ENCODE measurements around the gene CEP85L. TPM values are rescaled to one million over a fixed set of nuclear protein-coding genes. Genes with fewer than 3 reads are reported as not detected.

The CEP85L gene
- polyA plus RNA-seq, 1 of the 3 experiments (the other 2 are of a cell fraction), result 1.1 TPM

DNA sequence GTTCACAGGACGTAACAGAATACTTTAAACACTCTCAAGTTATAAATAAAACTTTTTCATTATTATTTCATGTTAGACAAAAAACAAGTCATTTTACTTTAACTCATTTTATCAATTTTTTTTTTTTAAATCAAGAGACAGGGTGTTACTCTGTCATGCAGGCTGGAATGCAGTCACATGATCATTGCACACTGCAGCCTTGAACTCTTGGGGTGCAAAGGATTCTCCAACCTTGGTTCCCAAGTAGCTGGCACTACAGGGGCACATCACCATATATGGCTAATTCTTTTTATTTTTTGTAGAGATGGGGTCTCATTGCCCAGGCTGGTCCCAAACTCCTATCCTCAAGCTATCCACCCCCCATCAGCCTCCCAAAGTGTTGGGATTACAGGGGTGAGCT is 89.1 kb downstream of the CEP85L start:
- no peak for TF ChIP-seq RAD21 (IDR thresholded peaks at IDR 0.05; ENCODE audit: low read length)
- no peak for TF ChIP-seq GABPA (IDR thresholded peaks at IDR 0.05; ENCODE audit: low read depth)
- TF ChIP-seq ZBTB33 (IDR thresholded peaks at IDR 0.05; ENCODE audit: borderline replicate concordance, low read depth), result no peak
- no peak for TF ChIP-seq FOXJ3 (CRISPR knock-in tag; IDR thresholded peaks at IDR 0.05)
- TF ChIP-seq TAF1 (IDR thresholded peaks at IDR 0.05; ENCODE audit: borderline replicate concordance, low read depth, low read length), result no peak
- no peaks in the 10 kb centered on the region for H4K20me1 ChIP-seq (ENCODE audit: insufficient read depth)
- H2AFZ ChIP-seq (ENCODE audit: low read depth), result no peak overlapping the region
- H3K9ac ChIP-seq, result no peak overlapping the region
- CTCF ChIA-PET, result interaction anchor here (1.0 kb wide), 1 partner anchor 238 kb away, joined by 4 read pairs; no protein-coding TSS in a partner anchor
- POLR2A ChIA-PET, result no interaction called here
- H3K9me3 ChIP-seq, result no peaks in the 10 kb centered on the region
- peaks cover 0 to 14% of the 10 kb centered on the region in 2 experiments for H3K4me1 ChIP-seq (ENCODE audit: control insufficient read depth in 1 of 2, insufficient read depth in 2 of 2, low read depth in 1 of 2, low read length in 1 of 2)
- no peak overlapping the region; the same call in 1 of the 2 replicates for H3K4me2 ChIP-seq
- no peak overlapping the region for H3K27ac ChIP-seq (ENCODE audit: low read depth in 2 of 2, low read length in 1 of 2)
- H3K27me3 ChIP-seq (ENCODE audit: insufficient read depth), result no peaks in the 10 kb centered on the region
- peaks cover 3% of the 10 kb centered on the region; the same call in 1 of the 2 replicates for H3K79me2 ChIP-seq (ENCODE audit: insufficient read depth)
- H3K36me3 ChIP-seq (replicated peaks in 1 of 2; ENCODE audit: control insufficient read depth in 1 of 2, insufficient read depth in 2 of 2, low read length in 1 of 2), result peaks cover 0 to 8% of the 10 kb centered on the region in 2 experiments
- no peaks in the 10 kb centered on the region for H3K9me2 ChIP-seq
- peaks cover 9% of the 10 kb centered on the region for H3F3A ChIP-seq (replicated peaks; ENCODE audit: insufficient read depth)
- DNase-seq, result no peak
- no peak overlapping the region for H3K4me3 ChIP-seq (ENCODE audit: low read depth in 2 of 2, low read length in 1 of 2)
- WGBS (ENCODE audit: low lambda C conversion rate), result 95% methylated on average over 1 of the region's 1 CpG

DNA sequence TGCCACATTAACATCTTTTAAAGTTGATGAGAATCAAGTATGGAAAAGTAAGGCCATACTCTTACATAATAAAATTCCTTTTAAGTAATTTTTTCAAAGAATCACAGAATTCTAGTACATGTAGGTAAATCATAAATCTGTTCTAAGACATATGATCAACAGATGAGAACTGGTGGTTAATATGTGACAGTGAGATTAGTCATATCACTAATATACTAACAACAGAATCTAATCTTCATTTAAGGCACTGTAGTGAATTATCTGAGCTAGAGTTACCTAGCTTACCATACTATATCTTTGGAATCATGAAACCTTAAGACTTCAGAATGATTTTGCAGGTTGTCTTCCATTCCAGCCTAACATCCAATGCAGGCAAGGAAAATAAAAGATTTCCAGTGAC is 91.7 kb downstream of the CEP85L start:
- POLR2A ChIA-PET, result no interaction called here
- peaks cover 0 to 8% of the 10 kb centered on the region in 2 experiments for H3K36me3 ChIP-seq (replicated peaks in 1 of 2; ENCODE audit: control insufficient read depth in 1 of 2, insufficient read depth in 2 of 2, low read length in 1 of 2)
- CTCF ChIA-PET, result interaction anchor here (1.4 to 1.5 kb wide), 3 partner anchors 8 to 21 kb away, joined by 3 to 8 read pairs (median 5); no protein-coding TSS in a partner anchor
- no peak overlapping the region for H3K4me3 ChIP-seq (ENCODE audit: low read depth in 2 of 2, low read length in 1 of 2)
- peak overlapping the region in 1 of 2 experiments; percentile 42; a peak in 1 of 4 replicates for H3K27ac ChIP-seq (ENCODE audit: low read depth in 2 of 2, low read length in 1 of 2)
- H3F3A ChIP-seq (replicated peaks; ENCODE audit: insufficient read depth), result peaks cover 9% of the 10 kb centered on the region
- TF ChIP-seq TCF12 (IDR thresholded peaks at IDR 0.05) (peak; percentile 34; the same call in 1 of the 2 replicates), PBX3 (IDR thresholded peaks at IDR 0.05) (peak; percentile 8; the same call in 1 of the 2 replicates), GABPA (IDR thresholded peaks at IDR 0.05; ENCODE audit: low read depth) (no peak)
- no peak overlapping the region for H2AFZ ChIP-seq (ENCODE audit: low read depth)
- H3K9me2 ChIP-seq, result no peaks in the 10 kb centered on the region
- H3K9ac ChIP-seq, result no peak overlapping the region
- no peak overlapping the region for H3K4me2 ChIP-seq
- no peaks in the 10 kb centered on the region for H4K20me1 ChIP-seq (ENCODE audit: insufficient read depth)
- H3K79me2 ChIP-seq (ENCODE audit: insufficient read depth), result peaks cover 5% of the 10 kb centered on the region; the same call in 1 of the 2 replicates
- H3K9me3 ChIP-seq, result no peaks in the 10 kb centered on the region
- DNase-seq, result no peak
- H3K4me1 ChIP-seq (ENCODE audit: control insufficient read depth in 1 of 2, insufficient read depth in 2 of 2, low read depth in 1 of 2, low read length in 1 of 2), result peaks cover 0 to 14% of the 10 kb centered on the region in 2 experiments
- no peaks in the 10 kb centered on the region for H3K27me3 ChIP-seq (ENCODE audit: insufficient read depth)

Measured in SK-N-SH (cell line).